KBM-7 (cell line): Measurements from ENCODE around the gene PPP2R5B.

Experiments used
- DNase-seq: peaks from one replicate; pipeline ENCODE4 v3.0.0-alpha.2; 2015
- in situ Hi-C: fragments of 300-500 bp; cut with MboI; formaldehyde crosslinking; loops from 2 replicates; pipeline ENCODE4 v1.14.3; 2020; ENCODE audit warnings: low sequenced_read_pairs, low pct_unique_long_range_greater_than_20kb, mixed read lengths

PPP2R5B gene

GRCh38 chr11:64920124-64920523 is 4.4 kb upstream of the PPP2R5B start:
- no peak for DNase-seq
- in situ Hi-C loops, result no loop called here

DNA sequence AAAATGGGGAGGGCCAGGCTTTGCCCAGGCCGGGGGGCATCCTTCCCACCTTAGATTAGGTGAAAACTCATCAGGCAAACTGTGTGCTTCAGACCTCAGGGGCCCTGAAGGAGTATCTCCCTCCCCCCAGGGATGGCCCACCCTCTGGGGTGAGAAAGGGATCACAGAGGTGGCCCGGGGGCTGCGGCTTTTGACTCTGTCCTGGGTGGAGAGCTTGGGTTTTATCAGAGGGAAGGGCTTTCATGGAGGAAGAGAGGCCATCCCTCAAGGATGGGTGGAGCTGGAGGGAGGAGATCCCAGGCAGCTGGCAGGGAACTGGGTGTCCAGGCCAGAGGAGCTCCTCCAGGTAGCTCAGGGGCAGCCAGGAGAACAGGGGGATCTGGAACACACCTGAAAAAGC is 3.1 kb upstream of the PPP2R5B start:
- no peak for DNase-seq
- in situ Hi-C loops, result no loop called here

DNA sequence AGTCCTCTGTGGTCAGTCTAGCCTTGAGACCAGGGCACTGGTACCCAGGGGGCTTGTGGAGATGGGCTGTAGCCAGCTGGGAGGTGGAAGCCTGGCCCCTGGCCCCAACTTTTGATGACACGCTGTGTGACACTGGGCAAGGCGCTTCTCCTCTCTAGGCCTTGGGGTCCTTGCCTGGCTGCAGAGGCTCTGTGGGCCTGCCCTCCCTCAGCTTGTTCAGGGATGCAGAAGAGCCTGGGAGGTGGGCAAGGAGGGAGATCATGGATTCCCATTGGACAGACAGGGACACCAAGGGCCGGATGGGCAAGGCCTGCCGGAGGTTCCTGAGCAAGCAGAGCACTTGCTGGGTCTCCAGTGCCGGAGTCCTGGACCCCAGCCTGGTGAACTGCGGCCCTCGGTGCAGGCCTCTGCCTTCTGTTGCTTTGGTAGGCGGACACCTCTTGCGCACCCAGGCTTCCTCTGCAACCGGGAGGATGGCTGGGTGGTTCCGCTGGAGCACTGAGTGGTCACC is 1.3 kb upstream of the PPP2R5B start:
- in situ Hi-C loops, result no loop called here
- DNase-seq, result no peak

DNA sequence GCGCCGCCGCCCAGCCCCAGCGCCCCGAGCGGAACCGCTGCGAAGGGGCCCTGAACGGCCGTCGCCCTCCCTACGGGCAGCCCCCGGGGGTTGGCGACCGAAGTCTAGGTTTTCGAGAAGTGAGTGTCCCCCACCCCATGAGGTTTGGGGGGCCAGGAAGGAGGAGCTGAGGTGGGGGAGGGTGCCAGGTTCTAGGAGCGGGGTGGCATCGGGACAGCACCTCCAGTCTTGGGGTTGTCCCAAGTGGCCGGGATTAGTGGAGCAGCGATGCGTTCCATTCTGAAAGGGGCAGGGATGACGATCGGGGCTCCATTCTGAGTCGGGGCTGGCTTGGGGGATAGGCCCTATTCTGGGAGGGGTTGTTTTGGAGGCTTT is 408 bp downstream of the PPP2R5B start:
- in situ Hi-C loops, result no loop called here
- no peak for DNase-seq

DNA sequence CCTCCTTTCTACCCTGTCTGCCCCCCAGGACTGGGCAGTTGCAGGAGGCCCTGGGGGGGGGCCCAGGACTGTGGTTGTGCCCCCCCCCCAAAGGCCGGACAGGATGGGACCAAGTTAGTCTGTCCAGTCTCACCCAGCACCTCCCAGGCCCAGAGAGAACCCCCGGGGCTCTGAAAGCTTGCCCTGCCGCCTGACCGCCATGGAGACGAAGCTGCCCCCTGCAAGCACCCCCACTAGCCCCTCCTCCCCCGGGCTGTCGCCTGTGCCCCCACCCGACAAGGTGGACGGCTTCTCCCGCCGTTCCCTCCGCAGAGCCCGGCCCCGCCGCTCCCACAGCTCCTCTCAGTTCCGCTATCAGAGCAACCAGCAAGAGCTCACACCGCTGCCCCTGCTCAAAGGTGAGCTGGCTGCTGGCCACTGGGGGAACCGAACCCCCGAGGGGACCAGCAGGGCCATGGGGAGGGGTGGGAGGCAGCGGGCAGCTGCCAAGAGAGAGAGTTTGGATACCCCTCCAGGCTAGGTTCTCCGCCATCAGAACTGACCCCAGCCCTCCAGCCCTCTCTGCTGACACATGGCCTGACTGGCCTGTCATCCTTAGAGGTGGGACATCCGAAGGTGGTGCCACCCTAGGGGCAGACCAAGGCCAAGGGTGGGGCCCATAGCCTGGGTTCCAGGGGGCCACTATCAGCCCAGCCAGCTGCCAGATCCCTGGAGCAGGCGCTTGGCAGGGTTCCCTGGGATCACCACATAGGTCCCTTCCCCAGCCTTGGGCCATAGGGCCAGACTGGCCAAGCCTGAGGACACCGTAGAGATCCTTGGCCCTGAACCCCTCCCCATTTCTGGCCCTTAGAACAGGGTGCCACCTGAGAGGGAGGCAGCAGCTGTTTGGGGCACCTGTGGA is 1.3 kb downstream of the PPP2R5B start:
- in situ Hi-C loops, result no loop called here
- DNase-seq, result no peak

DNA sequence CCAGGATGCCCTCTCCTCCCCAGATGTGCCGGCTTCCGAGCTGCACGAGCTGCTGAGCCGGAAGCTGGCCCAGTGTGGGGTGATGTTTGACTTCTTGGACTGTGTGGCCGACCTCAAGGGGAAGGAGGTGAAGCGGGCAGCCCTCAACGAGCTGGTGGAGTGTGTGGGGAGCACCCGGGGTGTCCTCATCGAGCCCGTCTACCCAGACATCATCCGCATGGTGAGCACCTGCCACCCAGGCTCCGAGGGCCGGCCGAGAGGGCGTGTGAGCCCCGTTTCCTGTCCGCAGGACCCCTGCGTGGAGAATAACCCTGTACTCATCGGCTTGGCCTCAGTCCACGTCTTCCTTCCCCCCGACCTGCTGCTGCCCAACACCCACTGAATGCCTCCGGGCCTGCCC is 2.2 kb downstream of the PPP2R5B start:
- DNase-seq, result no peak
- in situ Hi-C loops, result no loop called here

- no peak for DNase-seq
- in situ Hi-C loops, result no loop called here
These were observed 4.5 kb downstream of the PPP2R5B start for GRCh38 chr11:64928957-64929356.

- no peak for DNase-seq
- in situ Hi-C loops, result no loop called here
These were observed 5.1 kb downstream of the PPP2R5B start for GRCh38 chr11:64929625-64930024.

DNA sequence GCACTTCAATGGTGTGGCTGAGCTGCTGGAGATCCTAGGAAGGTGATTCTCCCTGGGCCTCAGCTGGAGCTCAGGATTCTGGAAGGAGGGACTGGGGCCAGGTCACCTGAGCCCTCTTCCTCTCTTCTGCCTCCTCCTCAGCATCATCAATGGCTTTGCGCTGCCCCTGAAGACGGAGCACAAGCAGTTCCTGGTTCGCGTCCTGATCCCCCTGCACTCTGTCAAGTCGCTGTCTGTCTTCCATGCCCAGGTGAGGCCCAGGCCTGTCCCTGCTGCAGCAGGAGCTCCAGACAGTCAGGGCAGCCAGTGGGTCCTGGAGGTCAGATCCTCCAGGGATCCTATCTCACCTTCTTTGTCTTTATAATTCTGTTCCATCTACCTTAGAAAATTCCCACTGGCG is 5.9 kb downstream of the PPP2R5B start:
- DNase-seq, result no peak
- in situ Hi-C loops, result no loop called here

DNA sequence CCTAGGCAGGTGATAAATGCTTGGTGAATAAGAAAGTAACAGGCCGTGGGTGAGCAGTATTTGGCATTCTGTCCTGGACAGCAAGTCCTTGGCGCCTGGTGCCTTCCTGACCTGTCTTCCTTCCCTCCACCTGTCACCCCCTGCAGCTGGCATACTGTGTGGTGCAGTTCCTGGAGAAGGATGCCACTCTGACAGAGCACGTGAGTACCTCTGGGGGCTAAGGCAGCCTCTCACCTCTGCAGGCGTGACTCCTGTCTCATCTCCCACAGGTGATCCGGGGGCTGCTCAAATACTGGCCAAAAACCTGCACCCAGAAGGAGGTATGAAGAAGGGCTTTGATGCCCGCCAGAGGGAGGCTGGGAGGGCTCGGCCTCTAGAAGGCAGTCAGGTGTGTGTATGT is 6.8 kb downstream of the PPP2R5B start:
- DNase-seq, result no peak
- in situ Hi-C loops, result no loop called here

- in situ Hi-C loops, result no loop called here
- DNase-seq, result no peak
These were observed 7.8 kb downstream of the PPP2R5B start for GRCh38 chr11:64932324-64932723.

DNA sequence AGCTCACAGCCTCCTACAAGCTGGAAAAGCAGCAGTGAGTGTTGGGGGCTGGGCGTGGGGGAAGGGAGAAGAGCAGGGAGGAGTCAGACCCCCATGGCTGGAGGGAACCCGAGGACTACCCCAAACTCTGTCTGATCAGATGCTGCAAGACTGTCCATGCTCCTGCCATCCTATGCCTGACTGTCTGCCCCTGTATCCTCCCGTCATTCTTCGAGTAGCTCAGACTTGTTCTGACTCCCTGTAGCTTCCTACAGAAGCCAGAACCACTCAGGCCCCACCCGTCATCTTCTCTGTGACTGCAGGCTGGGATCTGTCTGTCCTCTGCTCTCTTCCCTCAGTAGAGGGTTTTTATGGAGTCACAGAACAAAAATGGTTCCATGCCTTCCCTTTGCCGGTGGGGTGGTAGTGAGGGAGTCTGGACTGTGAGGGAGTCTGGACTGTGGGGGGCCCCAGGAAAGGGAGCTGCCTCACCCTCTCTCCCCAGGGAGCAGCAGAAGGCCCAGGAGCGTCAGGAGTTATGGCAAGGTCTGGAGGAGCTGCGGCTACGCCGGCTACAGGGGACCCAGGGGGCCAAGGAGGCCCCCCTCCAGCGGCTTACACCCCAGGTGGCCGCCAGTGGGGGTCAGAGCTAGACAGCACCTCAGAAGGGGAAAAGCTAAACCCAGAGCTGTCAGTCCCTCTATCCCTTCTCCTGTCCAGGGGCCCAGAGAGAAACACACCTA is 8.9 kb downstream of the PPP2R5B start:
- in situ Hi-C loops, result no loop called here
- DNase-seq, result no peak

- DNase-seq, result no peak
- in situ Hi-C loops, result no loop called here
These were observed 9.6 kb downstream of the PPP2R5B start for GRCh38 chr11:64933935-64934681.

- in situ Hi-C loops, result no loop called here
- DNase-seq, result no peak
These were observed 10.3 kb downstream of the PPP2R5B start for GRCh38 chr11:64934682-64935358.

- no peak for DNase-seq
- in situ Hi-C loops, result no loop called here
These were observed 11.0 kb downstream of the PPP2R5B start, which contains the start of gene GPHA2 for GRCh38 chr11:64935359-64936081. GPHA2 (minus strand) TSS chr11:64935893; CDS start chr11:64935460, 433 bp downstream.

- no peak for DNase-seq
- in situ Hi-C loops, result no loop called here
These were observed 12.1 kb downstream of the PPP2R5B start for GRCh38 chr11:64936539-64936938.

DNA sequence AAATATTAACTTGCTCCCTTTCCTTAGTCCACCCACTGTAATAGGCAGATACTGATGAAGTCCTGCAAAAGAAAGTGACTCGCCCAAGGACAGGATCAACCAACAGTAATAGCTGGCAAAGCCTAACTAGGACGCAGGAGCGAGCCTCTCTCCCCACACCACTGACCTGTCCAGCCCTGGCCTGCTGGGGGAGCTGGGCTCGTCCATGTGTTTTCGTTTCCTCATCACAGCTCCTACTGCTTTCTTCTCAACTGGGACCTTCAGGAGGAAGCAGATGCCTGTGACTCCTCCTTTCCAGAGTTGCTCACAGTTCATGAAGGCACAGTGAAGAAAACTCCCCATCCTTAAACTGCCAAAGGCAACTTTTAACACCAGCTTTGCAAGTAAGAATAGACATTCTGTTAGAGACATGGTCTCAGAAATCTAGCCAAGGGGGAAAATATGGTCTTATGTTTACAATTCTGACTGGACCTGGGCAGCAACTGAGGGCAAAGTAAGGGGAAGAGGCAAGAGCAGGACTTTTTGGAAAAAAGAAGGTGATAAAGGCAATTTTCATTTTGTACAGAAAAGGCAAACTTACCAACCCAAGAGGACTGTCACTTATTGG is 22.8 kb downstream of the PPP2R5B start:
- in situ Hi-C loops, result no loop called here
- DNase-seq, result no peak

GRCh38 chr11:64951529-64951928 is 27.0 kb downstream of the PPP2R5B start:
- no peak for DNase-seq
- in situ Hi-C loops, result no loop called here
